ENCODE results near the gene FKBP4.

- TF ChIP-seq NANOG (IDR thresholded peaks at IDR 0.05; ENCODE audit: borderline replicate concordance) (no peak), REST (IDR thresholded peaks at IDR 0.05; ENCODE audit: unreplicated experiment) (no peak), CTCF (conservative IDR thresholded peaks at IDR 0.05; ENCODE audit: low read depth in 2 of 2) (no peak)
Measured at GRCh38 chr12:2819810-2820209, 25.0 kb downstream of the FKBP4 start.

Measured in GM23338 (cell line).